HepG2 (cell line): ENCODE results near the gene PRR14. TPM values are rescaled to one million over a fixed set of nuclear protein-coding genes. Genes with fewer than 3 reads are reported as not detected.

Source experiments
- ATF7-NPFF ChIP-seq: sonication (generic); formaldehyde crosslinking; IDR thresholded peaks from 2 replicates; pipeline ENCODE4 v1.8.1; 2023; ENCODE audit warnings: mild to moderate bottlenecking, low read depth, missing genetic modification reagents, moderate library complexity
- GPN1 ChIP-seq: sonication (generic); formaldehyde crosslinking; IDR thresholded peaks from 2 replicates; pipeline ENCODE4 v1.5.1; 2020; ENCODE audit warnings: missing genetic modification reagents, borderline replicate concordance
- KDM4B ChIP-seq: sonication (generic); formaldehyde crosslinking; IDR thresholded peaks from 2 replicates; pipeline ENCODE4 v1.4.0; 2020; ENCODE audit warnings: missing genetic modification reagents
- MAZ ChIP-seq, 2 experiments: sonication (generic) in 1 of 2; formaldehyde crosslinking in 1 of 2; IDR thresholded peaks; 2 replicates each; pipeline versions ENCODE4 v1.5.0 to v1.6.1; 2012 to 2020; ENCODE audit warnings: low read depth in 2 of 2, mild to moderate bottlenecking in 2 of 2, borderline replicate concordance in 1 of 2, improper control_type of control experiment in 1 of 2, low read length in 1 of 2, missing genetic modification reagents in 1 of 2, moderate library complexity in 1 of 2
- NFYC ChIP-seq: IDR thresholded peaks from 2 replicates; pipeline ENCODE4 v1.6.1; 2016; ENCODE audit warnings: missing genetic modification reagents, missing compliant biosample characterization
- NR1H2 ChIP-seq: sonication (generic); formaldehyde crosslinking; IDR thresholded peaks from 2 replicates; pipeline ENCODE4 v1.8.1; 2022; ENCODE audit warnings: low read depth, missing genetic modification reagents, borderline replicate concordance
- RAD51 ChIP-seq: fragments of 450-650 bp; IDR thresholded peaks from 2 replicates; pipeline ENCODE4 v1.6.1; 2016; ENCODE audit warnings: borderline replicate concordance
- ZSCAN29 ChIP-seq: sonication (generic); formaldehyde crosslinking; conservative IDR thresholded peaks from 2 replicates; pipeline ENCODE4 v1.4.0; 2020; ENCODE audit warnings: mild to moderate bottlenecking, missing genetic modification reagents
- polyA plus RNA-seq, 8 experiments: library from polyadenylated mRNA; depleted of rRNA in 3 of 8; stranded (reverse) in 7 of 8; unstranded in 1 of 8; fragments of >200 nt; fragmentation: Illumina TruSeq in 4 of 8; extraction: Trizol in 4 of 8; gene quantifications; 2 replicates each; pipeline versions ENCODE4 v1.2.1 to v1.2.3, GENCODE V29; 2011 to 2016; ENCODE audit warnings: low read depth in 4 of 8, missing spikeins in 1 of 8, mixed read lengths in 1 of 8; ENCODE audit not compliant: insufficient read depth in 1 of 8
- total RNA-seq, 5 experiments: library from RNA; depleted of rRNA; stranded (reverse); fragments of >200 nt; fragmentation: Illumina TruSeq; extraction: Trizol; gene quantifications; 2 replicates each; pipeline ENCODE4 v1.2.3, GENCODE V29; 2016; ENCODE audit warnings: low read depth in 1 of 5
- TF ChIP-seq, protein P1 (sequence below): sonication (generic); formaldehyde crosslinking; IDR thresholded peaks from 2 replicates; pipeline ENCODE4 v1.4.0; 2020; ENCODE audit warnings: mild to moderate bottlenecking, missing genetic modification reagents
- TF ChIP-seq, protein P2 (sequence below): sonication (generic); formaldehyde crosslinking; IDR thresholded peaks from 2 replicates; pipeline ENCODE4 v1.5.0; 2020; ENCODE audit warnings: mild to moderate bottlenecking, missing genetic modification reagents, borderline replicate concordance
- TF ChIP-seq, protein P3 (sequence below): sonication (generic); formaldehyde crosslinking; IDR thresholded peaks from 2 replicates; pipeline ENCODE4 v1.4.0; 2020; ENCODE audit warnings: mild to moderate bottlenecking, missing genetic modification reagents, borderline replicate concordance

The PRR14 gene
- total and polyA plus RNA-seq, 2 of the 13 experiments (the other 11 are each of a cell fraction or from before 2014, with no cell fraction given): 8.4 to 11.0 TPM

DNA sequence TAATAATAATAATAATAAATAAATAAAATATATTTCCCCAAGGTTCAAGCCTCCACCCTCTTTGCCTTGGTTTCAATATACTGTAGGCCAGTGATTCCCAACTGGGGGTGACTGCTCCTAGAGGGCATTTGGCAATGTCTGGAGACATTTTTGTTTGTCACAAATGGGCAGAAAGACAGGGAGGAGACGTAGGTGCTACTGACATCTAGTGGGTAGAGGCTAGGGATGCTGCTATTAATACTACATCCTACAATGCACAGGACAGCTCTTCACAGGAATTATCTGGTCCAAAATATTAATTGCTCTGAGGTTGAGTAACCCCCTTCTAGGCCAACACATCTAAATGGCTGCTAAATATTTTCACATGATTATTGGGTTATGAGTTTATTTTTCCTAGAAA lies 12.8 kb upstream of the PRR14 start (continued):
- TF ChIP-seq ATF7-NPFF (CRISPR knock-in tag) (no peak), KDM4B (CRISPR knock-in tag) (no peak), RAD51 (no peak), NR1H2 (no peak), ZSCAN29 (0 out of 2 replicates have a peak, but pooled peaks have one; percentile 18), MAZ (IDR thresholded peaks at IDR 0.05; ENCODE audit: borderline replicate concordance, low read depth, low read length) (no peak), MAZ (CRISPR knock-in tag; IDR thresholded peaks at IDR 0.05; ENCODE audit: low read depth) (no peak), GPN1 (no peak), NFYC (CRISPR knock-in tag) (no peak; the same call in 1 of the 2 replicates)
- TF ChIP-seq, protein P1, sequence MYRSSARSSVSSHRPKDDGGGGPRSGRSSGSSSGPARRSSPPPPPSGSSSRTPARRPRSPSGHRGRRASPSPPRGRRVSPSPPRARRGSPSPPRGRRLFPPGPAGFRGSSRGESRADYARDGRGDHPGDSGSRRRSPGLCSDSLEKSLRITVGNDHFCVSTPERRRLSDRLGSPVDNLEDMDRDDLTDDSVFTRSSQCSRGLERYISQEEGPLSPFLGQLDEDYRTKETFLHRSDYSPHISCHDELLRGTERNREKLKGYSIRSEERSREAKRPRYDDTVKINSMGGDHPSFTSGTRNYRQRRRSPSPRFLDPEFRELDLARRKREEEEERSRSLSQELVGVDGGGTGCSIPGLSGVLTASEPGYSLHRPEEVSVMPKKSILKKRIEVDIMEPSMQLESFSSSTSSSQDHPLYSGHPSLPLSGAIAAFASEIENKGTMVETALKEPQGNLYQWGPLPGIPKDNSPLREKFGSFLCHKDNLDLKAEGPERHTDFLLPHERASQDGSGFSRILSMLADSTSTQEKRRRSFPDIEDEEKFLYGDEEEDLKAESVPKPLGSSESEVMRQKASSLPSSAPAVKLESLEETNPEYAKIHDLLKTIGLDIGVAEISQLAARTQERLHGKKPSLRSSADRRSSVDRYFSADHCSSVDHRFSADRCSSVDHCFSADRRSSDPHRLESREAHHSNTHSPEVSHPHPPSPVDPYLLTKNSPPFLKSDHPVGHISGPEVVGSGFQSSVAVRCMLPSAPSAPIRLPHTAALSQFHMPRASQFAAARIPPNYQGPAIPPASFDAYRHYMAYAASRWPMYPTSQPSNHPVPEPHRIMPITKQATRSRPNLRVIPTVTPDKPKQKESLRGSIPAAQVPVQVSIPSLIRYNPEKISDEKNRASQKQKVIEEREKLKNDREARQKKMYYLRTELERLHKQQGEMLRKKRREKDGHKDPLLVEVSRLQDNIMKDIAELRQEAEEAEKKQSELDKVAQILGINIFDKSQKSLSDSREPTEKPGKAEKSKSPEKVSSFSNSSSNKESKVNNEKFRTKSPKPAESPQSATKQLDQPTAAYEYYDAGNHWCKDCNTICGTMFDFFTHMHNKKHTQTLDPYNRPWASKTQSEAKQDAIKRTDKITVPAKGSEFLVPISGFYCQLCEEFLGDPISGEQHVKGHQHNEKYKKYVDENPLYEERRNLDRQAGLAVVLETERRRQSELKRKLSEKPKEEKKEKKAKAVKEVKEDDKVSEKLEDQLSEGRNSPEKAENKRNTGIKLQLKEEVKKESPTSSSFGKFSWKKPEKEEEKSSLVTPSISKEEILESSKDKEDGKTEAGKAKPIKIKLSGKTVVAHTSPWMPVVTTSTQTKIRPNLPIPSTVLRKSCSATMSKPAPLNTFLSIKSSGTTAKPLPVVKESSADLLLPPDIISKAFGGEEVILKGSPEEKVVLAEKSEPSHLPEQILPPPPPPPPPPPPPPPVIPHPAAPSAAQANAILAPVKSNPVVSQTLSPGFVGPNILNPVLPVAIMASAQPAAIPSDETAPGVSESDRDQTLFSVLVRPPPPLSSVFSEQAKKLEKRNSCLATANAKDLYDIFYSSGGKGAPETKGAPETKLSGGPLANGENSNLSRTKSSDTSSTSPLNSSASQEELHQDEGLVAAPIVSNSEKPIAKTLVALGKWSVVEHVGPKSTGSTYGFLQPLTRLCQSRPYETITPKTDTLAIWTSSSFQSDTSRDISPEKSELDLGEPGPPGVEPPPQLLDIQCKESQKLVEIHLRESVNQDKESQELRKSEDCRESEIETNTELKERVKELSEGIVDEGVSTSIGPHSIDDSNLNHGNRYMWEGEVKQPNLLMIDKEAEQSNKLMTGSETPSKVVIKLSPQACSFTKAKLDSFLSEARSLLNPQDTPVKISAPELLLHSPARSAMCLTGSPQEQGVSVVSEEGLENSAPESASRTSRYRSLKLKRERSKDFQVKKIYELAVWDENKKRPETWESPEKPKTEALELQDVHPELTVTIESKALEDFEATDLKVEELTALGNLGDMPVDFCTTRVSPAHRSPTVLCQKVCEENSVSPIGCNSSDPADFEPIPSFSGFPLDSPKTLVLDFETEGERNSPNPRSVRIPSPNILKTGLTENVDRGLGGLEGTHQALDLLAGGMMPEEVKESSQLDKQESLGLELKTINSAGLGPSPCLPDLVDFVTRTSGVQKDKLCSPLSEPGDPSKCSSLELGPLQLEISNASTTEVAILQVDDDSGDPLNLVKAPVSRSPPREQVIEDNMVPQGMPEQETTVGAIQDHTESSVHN (CRISPR knock-in tag): no peak
- TF ChIP-seq, protein P2, sequence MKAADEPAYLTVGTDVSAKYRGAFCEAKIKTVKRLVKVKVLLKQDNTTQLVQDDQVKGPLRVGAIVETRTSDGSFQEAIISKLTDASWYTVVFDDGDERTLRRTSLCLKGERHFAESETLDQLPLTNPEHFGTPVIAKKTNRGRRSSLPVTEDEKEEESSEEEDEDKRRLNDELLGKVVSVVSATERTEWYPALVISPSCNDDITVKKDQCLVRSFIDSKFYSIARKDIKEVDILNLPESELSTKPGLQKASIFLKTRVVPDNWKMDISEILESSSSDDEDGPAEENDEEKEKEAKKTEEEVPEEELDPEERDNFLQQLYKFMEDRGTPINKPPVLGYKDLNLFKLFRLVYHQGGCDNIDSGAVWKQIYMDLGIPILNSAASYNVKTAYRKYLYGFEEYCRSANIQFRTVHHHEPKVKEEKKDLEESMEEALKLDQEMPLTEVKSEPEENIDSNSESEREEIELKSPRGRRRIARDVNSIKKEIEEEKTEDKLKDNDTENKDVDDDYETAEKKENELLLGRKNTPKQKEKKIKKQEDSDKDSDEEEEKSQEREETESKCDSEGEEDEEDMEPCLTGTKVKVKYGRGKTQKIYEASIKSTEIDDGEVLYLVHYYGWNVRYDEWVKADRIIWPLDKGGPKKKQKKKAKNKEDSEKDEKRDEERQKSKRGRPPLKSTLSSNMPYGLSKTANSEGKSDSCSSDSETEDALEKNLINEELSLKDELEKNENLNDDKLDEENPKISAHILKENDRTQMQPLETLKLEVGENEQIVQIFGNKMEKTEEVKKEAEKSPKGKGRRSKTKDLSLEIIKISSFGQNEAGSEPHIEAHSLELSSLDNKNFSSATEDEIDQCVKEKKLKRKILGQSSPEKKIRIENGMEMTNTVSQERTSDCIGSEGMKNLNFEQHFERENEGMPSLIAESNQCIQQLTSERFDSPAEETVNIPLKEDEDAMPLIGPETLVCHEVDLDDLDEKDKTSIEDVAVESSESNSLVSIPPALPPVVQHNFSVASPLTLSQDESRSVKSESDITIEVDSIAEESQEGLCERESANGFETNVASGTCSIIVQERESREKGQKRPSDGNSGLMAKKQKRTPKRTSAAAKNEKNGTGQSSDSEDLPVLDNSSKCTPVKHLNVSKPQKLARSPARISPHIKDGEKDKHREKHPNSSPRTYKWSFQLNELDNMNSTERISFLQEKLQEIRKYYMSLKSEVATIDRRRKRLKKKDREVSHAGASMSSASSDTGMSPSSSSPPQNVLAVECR (CRISPR knock-in tag): no peak
- TF ChIP-seq, protein P3, sequence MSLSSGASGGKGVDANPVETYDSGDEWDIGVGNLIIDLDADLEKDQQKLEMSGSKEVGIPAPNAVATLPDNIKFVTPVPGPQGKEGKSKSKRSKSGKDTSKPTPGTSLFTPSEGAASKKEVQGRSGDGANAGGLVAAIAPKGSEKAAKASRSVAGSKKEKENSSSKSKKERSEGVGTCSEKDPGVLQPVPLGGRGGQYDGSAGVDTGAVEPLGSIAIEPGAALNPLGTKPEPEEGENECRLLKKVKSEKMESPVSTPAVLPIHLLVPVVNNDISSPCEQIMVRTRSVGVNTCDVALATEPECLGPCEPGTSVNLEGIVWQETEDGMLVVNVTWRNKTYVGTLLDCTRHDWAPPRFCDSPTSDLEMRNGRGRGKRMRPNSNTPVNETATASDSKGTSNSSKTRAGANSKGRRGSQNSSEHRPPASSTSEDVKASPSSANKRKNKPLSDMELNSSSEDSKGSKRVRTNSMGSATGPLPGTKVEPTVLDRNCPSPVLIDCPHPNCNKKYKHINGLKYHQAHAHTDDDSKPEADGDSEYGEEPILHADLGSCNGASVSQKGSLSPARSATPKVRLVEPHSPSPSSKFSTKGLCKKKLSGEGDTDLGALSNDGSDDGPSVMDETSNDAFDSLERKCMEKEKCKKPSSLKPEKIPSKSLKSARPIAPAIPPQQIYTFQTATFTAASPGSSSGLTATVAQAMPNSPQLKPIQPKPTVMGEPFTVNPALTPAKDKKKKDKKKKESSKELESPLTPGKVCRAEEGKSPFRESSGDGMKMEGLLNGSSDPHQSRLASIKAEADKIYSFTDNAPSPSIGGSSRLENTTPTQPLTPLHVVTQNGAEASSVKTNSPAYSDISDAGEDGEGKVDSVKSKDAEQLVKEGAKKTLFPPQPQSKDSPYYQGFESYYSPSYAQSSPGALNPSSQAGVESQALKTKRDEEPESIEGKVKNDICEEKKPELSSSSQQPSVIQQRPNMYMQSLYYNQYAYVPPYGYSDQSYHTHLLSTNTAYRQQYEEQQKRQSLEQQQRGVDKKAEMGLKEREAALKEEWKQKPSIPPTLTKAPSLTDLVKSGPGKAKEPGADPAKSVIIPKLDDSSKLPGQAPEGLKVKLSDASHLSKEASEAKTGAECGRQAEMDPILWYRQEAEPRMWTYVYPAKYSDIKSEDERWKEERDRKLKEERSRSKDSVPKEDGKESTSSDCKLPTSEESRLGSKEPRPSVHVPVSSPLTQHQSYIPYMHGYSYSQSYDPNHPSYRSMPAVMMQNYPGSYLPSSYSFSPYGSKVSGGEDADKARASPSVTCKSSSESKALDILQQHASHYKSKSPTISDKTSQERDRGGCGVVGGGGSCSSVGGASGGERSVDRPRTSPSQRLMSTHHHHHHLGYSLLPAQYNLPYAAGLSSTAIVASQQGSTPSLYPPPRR (CRISPR knock-in tag): no peak
